ENCODE results near the gene UNC13C. TPM values are rescaled to one million over a fixed set of nuclear protein-coding genes. Genes with fewer than 3 reads are reported as not detected.

UNC13C gene
- polyA plus RNA-seq, 1 experiment: not detected

- TF ChIP-seq CTCF (IDR thresholded peaks at IDR 0.05; ENCODE audit: insufficient read depth, low read depth, low read length): no peak
- ChIA-PET CTCF (no interaction called here), POLR2A (no interaction called here)
- Histone ChIP-seq H3K36me3 (ENCODE audit: control insufficient read depth, insufficient read depth, low read length) (no peaks in the 10 kb centered on the region), H3K27me3 (ENCODE audit: control insufficient read depth, insufficient read depth, low read length) (no peaks in the 10 kb centered on the region), H3K4me3 (ENCODE audit: low read depth, low read length) (no peak overlapping the region)
- no peak for DNase-seq (ENCODE audit: low read depth)
These were observed 118.8 kb downstream of the UNC13C start for GRCh38 chr15:54097019-54097418.

- no peaks in the 10 kb centered on the region for H3K27me3 ChIP-seq (ENCODE audit: control insufficient read depth, insufficient read depth, low read length)
- ChIA-PET CTCF (no interaction called here), POLR2A (no interaction called here)
- no peaks in the 10 kb centered on the region for H3K36me3 ChIP-seq (ENCODE audit: control insufficient read depth, insufficient read depth, low read length)
- TF ChIP-seq CTCF (IDR thresholded peaks at IDR 0.05; ENCODE audit: insufficient read depth, low read depth, low read length): no peak
- DNase-seq (ENCODE audit: low read depth): no peak
- H3K4me3 ChIP-seq (ENCODE audit: low read depth, low read length): no peak overlapping the region
These were observed 120.8 kb downstream of the UNC13C start for GRCh38 chr15:54099010-54099409.

DNA sequence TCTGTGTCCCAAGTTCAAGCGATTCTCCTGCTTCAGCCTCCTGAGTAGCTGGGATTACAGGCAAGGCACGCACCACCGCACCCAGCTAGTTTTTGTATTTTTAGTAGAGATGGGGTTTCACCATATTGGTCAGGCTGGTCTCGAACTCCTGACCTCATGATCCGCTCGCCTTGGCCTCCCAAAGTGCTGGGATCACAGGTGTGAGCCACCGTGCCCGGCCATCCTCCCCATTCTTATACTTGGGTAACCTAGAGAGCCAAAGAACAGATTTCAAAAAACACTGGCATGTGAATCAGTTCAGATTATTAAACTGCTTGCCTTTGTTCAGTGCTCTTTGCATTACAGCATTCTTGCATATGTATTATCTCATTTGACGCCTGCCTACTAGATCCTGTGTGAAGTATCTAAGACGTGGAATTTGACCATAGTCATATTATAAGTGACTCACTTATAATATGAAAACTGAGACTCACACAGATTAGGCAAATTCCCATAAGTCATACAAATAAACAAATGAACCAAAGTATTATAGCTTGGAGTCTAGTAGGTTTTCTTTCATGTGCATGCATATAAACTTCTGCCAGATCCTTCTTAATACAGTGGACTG is 123.5 kb downstream of the UNC13C start:
- ChIA-PET POLR2A (no interaction called here), CTCF (no interaction called here)
- Histone ChIP-seq H3K4me3 (ENCODE audit: low read depth, low read length) (no peak overlapping the region), H3K36me3 (ENCODE audit: control insufficient read depth, insufficient read depth, low read length) (no peaks in the 10 kb centered on the region), H3K27me3 (ENCODE audit: control insufficient read depth, insufficient read depth, low read length) (no peaks in the 10 kb centered on the region)
- TF ChIP-seq CTCF (IDR thresholded peaks at IDR 0.05; ENCODE audit: insufficient read depth, low read depth, low read length): no peak
- no peak for DNase-seq (ENCODE audit: low read depth)

GRCh38 chr15:54102704-54103103 is 124.5 kb downstream of the UNC13C start:
- H3K36me3 ChIP-seq (ENCODE audit: control insufficient read depth, insufficient read depth, low read length): no peaks in the 10 kb centered on the region
- H3K4me3 ChIP-seq (ENCODE audit: low read depth, low read length): no peak overlapping the region
- ChIA-PET POLR2A (no interaction called here), CTCF (no interaction called here)
- DNase-seq (ENCODE audit: low read depth): no peak
- no peaks in the 10 kb centered on the region for H3K27me3 ChIP-seq (ENCODE audit: control insufficient read depth, insufficient read depth, low read length)
- TF ChIP-seq CTCF (IDR thresholded peaks at IDR 0.05; ENCODE audit: insufficient read depth, low read depth, low read length): no peak

GRCh38 chr15:54109014-54109413 is 130.8 kb downstream of the UNC13C start:
- POLR2A ChIA-PET: no interaction called here
- Histone ChIP-seq H3K4me3 (ENCODE audit: low read depth, low read length) (no peak overlapping the region), H3K36me3 (ENCODE audit: control insufficient read depth, insufficient read depth, low read length) (no peaks in the 10 kb centered on the region), H3K27me3 (ENCODE audit: control insufficient read depth, insufficient read depth, low read length) (no peaks in the 10 kb centered on the region)
- CTCF ChIA-PET: interaction anchor here (0.6 kb wide), 1 partner anchor 700 kb away, joined by 4 read pairs; no protein-coding TSS in a partner anchor
- TF ChIP-seq CTCF (IDR thresholded peaks at IDR 0.05; ENCODE audit: insufficient read depth, low read depth, low read length): no peak
- DNase-seq (ENCODE audit: low read depth): no peak

Measured in BJ (cell line).